HK-2 (cell line): ENCODE measurements around the gene PTX4.

ENCODE experiments used
- DNase-seq: peaks from one replicate; pipeline ENCODE4 v3.0.0-alpha.2; 2018; ENCODE audit not compliant: unreplicated experiment

PTX4 gene

GRCh38 chr16:1523581-1524245 is 35.0 kb upstream of the PTX4 start:
- DNase-seq, result no peak

DNA sequence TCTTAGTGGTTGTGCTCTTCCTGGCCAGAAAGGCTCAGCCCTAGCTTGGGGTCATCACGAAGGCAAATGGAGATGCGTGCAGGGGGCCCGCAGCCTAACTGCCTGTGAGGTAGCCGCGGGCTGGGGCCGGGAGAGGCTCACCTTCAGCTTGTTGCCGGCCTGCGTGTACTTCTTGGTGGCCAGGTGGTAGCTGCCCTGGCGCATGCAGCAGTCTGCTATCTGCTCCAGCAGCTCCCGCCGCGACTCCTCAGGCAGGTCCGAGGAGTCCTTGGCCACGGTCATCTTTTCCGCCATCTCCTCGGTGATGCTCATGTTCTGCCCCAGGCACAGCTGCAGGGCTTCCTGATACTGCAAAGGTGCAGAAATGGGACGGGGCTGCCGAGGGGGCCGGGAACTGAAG is 31.7 kb upstream of the PTX4 start:
- DNase-seq, result no peak

DNA sequence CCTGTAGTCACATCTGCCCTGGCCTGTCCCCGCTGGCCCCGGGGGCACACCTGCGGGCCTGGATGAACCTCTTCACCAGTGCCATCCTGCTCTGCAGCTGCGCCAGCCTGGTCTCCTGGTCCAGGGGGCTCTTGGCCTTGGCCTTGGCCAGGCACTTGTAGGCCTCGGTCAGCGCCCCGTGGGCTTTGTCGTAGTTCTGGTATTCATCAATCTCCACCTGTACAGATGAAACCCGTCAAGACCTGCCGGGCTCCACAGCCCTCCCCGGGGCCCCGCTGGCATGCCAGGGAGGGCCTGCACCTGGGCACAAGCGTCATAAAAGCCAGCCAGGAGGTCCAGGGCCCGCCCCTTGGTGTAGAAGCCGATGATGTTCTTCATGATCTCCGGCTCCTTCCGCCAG is 31.1 kb upstream of the PTX4 start:
- no peak for DNase-seq

DNA sequence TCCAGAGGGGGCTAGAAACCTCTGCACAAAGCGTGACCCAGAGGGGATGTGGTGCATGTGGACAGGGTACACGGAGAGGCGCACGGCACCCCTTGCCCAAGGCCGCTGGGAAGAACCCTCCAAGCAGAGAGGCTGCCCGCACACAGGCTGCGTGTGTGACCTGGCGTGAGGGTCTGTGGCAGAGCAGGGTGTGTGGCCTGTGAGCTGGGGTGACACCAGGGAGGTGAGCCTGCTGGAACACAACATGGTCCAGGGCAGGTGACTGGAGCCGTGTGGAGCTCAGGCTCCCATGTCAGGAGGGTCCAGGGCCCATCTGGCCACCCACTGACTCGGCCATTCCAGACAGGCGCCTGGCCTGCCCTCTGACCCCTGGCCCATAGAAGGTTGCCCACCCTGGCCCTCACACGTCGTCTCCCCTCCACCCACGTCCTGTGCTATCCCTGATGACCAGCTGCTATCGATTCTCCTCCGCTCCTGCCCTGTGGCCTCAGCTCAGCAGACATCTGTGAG is 29.9 kb upstream of the PTX4 start:
- DNase-seq, result no peak

DNA sequence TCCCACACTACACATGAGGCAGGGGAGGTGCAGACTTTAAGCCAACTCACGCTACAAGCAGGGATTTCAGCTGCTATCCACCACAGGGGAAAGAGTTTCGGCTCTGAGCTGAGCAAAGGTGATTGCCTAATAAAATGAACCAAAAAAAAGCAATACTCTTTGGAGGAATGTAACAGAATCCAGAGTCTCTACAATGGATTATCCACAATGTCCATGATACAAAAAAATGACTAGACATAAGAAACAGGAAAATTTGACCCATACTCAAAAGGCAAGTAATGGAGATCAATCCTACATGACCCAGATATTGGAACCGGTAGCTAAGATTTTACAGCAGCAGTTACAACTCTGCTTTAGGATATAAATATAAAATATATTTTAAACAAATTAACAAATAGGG is 25.8 kb upstream of the PTX4 start:
- DNase-seq, result no peak

GRCh38 chr16:1512774-1513173 is 24.0 kb upstream of the PTX4 start:
- DNase-seq, result no peak

GRCh38 chr16:1511662-1512569 is 23.2 kb upstream of the PTX4 start:
- DNase-seq, result no peak

DNA sequence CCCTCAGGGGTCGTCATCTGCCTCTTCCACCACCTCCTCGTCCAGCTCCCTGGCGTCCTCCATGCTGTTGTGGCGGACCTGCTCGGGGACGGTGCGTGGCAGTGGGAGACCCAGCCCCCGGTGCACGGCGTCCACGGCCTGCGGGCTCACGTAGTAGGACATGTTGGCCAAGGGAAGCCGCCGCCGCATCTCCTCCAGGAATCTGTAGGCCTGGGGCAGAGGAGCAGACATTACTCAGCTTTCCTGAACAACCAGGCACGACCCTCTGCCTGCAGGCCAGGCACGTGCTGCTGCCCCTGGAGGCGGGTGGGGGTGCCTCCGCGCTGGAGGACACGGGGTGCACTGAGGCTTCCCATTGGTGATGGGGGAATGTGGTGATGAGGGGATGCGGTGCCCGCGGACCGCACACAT is 22.2 kb upstream of the PTX4 start:
- no peak for DNase-seq

- no peak for DNase-seq
Measured at GRCh38 chr16:1510272-1510671, 21.5 kb upstream of the PTX4 start.

GRCh38 chr16:1509307-1510221 is 20.8 kb upstream of the PTX4 start:
- no peak for DNase-seq

GRCh38 chr16:1508494-1509187 is 19.9 kb upstream of the PTX4 start:
- DNase-seq, result no peak

DNA sequence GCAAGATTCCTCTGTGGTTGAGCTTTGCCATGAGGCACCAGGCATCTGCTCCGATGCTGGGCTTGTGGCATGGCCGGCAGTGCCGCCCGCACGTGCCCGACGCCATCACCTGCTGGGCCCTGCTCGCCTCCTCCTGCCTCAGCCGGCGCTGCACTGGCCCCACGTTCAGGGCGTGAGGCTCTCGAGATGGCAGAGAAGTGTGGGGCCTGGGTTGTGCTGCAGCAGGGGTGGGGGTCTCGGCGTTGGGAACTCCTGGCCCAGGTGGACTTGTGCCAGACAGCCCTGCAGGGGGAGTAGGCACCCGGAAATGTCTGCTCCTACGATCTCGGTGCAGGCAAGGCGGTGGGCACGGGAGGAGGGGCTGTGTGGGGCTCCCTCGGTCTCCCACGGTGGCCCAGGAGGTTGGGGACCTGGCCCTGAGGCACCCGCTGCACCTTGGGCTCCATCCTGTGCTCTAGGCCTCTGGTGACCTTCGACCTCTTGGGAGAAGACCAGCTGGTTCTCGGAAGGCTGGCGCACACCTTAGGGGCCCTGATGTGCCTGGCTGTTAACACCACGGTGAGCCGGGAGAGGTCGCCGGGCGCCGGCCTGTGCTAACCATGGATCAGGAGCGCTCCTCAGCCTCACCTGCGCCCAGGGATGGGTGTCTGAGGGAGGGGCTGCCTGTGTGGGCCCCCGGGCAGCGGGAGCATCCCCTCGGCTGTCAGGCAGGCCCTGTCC is 17.9 kb upstream of the PTX4 start:
- no peak for DNase-seq

GRCh38 chr16:1505912-1506311 is 17.2 kb upstream of the PTX4 start:
- DNase-seq, result no peak

GRCh38 chr16:1505073-1505844 is 16.5 kb upstream of the PTX4 start:
- no peak for DNase-seq

- no peak for DNase-seq
Measured at GRCh38 chr16:1503110-1503955, 14.6 kb upstream of the PTX4 start.

DNA sequence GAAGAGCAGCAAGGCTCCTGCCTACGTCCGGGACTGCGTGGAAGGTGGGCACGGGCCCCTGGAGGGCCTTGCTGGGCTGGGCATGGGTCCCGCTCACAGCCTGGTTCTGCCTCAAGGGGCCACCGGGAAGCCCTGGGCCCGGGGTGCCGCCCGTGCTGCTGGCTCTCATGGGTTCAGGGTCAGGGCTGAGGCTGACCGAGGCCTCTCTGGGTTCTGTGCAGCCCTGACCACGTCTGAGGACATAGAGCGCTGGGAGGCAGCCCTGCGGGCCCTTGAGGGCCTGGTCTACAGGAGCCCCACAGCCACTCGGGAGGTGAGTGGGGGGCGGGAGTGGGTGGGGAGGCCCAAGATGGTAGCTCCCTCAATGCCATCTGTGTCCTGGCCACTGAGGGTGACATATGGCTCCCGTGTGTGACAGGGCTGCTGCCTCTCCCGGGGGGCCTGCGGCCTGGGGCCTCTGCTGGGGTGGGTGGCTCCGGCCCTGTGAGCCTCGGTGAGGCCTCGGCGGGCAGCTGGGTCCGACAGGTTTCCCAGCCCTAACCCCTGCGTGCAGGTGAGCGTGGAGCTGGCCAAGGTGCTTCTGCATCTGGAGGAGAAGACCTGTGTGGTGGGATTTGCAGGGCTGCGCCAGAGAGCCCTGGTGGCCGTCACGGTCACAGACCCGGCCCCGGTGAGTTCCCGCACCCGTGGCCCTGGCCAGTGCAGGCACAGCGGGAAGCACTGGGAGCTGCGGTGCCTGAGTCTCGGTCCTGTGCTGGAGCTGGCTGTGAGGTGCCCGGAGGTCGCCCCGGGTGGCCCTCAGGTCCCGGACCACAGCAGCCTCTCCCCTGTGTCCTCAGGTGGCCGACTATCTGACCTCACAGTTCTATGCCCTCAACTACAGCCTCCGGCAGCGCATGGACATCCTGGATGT is 13.6 kb upstream of the PTX4 start:
- DNase-seq, result no peak

DNA sequence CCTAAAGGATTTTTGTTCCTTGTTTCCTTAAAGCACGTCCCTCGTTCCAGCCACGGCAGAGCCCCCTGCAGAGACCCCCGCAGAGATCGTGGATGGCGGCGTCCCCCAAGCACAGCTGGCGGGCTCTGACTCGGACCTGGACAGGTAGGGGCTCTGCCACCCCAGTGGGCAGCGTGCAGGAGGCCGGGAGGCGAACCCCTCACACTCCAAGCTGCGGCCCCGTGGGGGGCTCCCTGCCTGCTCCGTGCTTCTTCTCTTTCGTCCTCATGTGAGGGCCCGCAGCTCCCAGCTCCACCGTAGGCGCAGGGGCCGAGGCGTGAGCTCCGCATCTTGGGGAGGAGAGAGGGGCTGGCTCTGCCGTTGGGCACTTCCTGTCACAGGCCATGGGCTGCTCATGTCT is 12.9 kb upstream of the PTX4 start:
- DNase-seq, result no peak
